Fibroblast of skin of back (primary cell): ENCODE data around the gene LCN9. TPM values are rescaled to one million over a fixed set of nuclear protein-coding genes. Genes with fewer than 3 reads are reported as not detected.
"Not testable (repeated sequence)": the region's sequence is repeated elsewhere in the genome, so short reads cannot be mapped to it uniquely, and the experiment has no call there.

Source experiments
- DNase-seq: peaks from one replicate; pipeline ENCODE4 v3.0.0-alpha.2; 2013
- polyA plus RNA-seq, 2 experiments: library from polyadenylated mRNA; unstranded; fragments of 120-200 nt; gene quantifications; one replicate each; pipeline ENCODE4 v1.2.1, GENCODE V29; 2013; ENCODE audit not compliant: insufficient read length in 2 of 2

LCN9 gene, protein sequence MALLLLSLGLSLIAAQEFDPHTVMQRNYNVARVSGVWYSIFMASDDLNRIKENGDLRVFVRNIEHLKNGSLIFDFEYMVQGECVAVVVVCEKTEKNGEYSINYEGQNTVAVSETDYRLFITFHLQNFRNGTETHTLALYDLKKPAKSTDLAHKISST
- polyA plus RNA-seq (2013, experiment 1 of 2; ENCODE audit: insufficient read length), result not detected
- polyA plus RNA-seq (2013, experiment 2 of 2; ENCODE audit: insufficient read length), result not detected

DNA sequence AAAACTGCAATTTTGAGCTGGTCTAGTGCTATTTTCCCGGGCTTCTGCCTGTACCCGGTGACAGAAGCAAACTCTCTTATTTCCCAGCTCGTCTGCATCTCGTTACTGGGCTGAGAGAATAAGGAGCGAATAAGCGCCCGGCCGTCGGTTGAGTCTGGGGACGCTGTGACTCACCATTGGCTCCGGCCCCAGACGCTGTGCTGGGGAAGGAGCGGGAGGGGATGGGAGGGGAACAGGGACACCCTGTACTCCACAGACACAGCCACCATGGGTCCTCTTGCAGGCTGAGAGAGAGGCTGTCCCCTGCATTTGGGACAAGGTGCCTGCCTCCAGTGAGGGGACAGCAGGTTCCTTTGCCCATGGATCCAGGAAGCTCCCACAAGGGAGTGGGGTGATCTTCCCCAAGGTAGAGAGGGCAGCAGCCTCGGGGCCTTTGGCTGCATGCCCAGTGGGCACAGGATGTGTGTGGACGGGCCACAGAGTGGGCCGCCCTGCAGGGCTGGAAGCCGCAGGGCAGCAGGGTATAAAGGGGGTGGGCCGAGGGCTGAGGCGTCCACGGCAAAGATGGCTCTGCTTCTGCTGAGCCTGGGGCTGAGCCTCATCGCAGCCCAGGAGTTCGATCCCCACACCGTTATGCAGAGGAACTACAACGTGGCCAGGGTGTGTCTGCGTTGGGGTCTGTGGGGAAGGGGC, at the start of gene LCN9:
LCN9 (plus strand) TSS at position 552 of the 693 bp plus-strand sequence; CDS start at position 565, 13 bp downstream.
- peak; percentile 29 for DNase-seq

DNA sequence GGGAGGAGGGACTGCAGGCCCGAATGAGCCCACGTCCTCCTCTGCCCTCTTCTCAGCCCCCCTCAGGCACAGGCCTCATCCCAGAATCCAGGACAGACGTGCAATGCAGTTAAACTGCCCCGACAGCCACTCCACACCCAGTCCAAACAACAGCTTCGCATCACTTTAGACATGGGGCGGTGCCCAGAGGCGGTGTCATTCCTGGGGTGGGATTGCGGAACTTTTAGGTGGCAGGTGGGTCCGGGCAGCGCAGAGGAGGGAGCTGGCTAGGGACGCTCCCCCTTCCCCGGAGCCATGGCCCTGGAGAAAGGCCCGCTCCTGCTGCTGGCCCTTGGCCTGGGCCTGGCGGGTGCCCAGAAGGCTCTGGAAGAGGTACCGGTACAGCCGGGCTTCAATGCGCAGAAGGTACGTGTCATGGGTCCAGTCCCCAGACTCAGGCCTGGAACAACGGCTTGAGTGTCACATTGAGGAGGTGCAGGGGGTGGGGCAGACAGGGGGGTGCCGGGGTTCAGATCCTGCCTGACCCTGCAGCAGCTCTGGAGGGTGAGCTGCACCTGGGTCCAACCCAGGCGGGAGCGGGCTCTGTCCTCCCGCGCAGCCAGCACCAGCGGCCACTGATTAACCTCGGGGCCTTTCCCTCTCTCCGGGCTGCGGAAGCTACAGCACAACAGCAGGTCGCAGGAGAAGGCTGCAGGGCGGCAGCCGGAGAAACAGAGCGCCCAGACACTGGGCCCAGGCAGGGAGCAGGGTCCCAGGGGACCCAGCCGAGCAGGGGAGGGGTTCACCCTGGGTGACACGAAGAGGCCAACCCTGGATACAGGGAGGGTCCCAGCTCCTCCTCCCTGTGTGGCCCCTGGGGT, 48.9 kb upstream of the LCN9 start:
- no peak for DNase-seq

DNA sequence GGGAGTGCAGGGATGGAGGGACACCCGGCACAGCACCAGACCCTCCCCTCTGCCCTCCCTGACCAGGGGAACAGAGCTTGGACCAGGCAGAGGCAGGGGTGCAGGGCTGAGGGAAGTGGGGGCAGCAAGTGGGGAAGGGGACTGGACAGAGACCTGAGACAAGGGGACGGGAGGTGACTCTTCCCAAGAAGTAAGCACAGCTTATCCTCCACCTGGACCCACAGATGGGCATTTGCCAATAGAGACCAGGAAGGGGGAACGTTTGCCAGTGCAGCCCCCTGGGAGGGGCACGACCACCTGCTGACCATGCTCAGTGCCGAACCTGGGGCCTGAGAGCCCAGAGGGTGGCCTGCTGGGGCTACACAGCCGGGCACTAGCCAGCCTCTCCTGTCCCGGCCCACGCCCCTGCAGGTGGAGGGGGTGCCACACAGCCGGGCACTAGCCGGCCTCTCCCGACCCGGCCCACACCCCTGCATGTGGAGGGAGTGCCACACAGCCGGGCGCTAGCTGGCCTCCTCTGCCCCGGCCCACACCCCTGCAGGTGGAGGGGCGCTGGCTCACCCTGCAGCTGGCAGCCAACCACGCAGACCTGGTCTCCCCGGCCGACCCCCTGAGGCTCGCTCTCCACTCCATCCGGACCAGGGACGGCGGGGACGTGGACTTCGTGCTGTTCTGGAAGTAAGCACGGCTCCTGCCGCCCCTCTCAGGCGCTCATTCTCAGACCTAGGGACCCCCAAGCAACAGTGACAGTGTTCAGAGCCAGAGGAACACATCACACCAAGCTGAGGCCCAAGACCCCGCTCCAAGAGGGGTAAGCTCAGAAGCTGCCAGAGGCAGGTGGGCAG, 48.1 kb upstream of the LCN9 start:
- DNase-seq, result no peak

DNA sequence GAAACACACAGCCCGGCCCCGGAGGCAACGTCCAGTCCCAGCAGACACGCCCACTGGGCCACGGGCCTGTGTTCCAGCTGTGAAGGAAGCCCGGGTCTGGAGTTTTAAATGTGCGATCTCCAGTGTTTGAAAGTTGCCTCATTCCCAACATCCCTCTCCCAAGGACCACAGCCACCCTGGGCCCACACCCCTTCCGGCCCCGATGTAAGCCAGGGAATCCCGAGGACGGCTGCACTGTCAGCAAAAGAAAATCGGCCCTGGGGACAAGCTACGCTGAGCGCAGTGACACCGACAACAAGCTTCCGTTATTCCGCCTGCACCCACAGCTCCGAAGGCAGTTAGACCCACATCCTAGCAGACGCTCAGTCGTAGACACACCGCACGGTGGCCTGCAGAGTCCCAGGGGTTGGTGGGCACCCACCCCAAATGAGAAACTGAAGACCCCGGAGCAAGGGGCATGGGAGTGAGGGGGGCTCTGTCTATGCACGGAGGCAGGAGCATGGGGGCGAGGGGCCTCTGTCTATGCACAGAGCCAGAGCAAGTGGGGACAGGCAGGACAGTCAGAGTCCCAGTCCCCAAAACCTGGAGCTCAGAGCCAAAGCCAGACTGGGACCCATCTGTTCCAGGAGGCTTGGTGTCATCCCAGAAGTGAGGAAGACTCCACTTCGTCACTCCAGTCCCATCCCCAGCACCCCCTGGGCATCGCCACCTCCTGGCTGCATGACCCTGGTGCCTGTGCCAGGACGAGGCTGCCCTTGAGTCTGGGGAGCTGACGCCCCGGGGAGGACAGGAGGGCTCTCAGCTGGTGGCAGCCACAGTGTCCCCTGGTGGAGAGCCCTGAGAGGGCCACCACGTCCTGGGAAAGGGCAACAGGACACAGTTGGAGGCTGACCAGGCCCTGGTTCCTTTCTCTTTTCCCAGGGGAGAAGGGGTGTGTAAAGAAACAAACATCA, 47.2 kb upstream of the LCN9 start:
- no peak for DNase-seq

DNA sequence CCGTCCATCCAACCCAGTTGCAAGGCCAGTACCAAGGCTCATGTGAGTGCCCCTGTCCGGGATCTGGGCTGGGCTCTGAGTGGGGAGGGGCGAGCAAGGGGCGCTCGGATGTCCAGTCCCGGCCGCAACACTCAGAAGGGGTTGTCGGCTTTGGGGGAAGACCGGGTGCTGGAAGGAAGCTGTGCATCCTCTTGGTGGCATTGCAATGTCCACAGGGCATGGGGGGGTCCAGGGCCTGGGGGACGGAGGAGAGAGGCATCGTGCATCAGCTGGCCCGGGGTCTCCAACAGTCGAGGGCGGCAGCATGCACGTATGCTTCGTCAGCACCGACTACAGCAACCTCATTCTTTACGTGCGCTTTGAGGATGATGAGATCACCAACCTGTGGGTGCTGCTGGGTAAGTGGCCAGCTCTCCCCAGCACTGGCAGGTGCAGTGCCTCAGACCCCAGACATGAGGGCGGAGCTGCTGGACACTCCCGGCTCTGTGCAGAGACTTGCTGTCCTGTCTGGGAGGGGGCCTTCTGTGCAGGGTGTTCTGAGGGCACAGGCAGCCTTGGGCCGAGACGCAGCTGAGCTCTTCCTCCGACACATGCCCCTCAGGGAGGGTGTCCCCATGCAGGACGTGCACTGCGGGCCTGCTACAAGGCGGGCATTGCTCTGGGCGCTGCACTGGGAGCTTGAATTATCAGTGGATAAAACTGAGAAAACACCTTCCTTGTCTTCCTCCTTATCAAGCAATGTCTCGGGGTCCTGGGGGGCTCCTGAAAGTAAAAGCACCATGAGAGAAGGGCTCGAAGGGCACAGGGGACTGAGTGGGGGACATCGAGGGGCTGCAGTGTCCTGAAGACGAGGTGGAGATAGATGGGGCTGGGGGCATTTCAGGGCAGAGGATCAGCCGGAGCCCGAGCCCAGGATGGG, 46.2 kb upstream of the LCN9 start:
- no peak for DNase-seq

DNA sequence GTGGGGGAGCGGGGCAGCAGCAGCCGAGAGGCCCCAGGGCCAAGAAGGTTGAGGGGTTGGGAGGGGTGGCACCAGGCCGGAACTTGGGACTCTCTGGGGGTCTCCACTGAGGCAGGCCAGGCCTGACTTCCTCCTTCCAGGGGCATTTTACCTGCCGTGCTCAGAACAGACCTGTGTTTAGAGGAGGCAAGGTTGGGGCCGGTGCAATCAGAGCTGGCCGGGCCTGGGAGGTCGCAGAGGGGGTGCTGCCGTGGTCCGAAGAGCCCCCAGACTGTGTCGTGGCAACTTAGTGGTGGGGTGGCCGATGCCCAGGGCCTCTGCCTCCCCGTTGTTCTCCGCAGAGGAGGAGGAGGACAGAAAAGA, 45.6 kb upstream of the LCN9 start:
- no peak for DNase-seq

DNA sequence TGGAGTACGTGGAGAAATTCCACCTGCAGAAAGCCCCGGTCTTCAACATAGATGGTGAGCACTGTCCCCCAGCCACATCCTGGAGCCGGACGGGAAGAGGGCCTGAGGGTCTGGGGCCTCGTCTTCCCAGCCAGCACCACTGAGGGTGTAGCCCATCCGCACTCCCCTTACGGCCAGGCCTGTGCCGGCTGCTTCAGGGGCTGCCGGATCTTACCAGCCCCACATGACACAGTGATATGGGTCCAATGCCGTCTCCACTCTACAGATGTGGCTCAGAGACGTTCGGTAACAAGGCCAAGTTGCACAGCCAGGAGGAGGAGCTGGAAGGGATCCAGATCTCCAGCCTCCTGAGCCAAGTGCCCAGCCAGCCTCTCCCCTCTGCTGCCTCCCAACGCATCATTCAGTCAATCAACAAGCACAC, 45.1 kb upstream of the LCN9 start:
- DNase-seq, result no peak

DNA sequence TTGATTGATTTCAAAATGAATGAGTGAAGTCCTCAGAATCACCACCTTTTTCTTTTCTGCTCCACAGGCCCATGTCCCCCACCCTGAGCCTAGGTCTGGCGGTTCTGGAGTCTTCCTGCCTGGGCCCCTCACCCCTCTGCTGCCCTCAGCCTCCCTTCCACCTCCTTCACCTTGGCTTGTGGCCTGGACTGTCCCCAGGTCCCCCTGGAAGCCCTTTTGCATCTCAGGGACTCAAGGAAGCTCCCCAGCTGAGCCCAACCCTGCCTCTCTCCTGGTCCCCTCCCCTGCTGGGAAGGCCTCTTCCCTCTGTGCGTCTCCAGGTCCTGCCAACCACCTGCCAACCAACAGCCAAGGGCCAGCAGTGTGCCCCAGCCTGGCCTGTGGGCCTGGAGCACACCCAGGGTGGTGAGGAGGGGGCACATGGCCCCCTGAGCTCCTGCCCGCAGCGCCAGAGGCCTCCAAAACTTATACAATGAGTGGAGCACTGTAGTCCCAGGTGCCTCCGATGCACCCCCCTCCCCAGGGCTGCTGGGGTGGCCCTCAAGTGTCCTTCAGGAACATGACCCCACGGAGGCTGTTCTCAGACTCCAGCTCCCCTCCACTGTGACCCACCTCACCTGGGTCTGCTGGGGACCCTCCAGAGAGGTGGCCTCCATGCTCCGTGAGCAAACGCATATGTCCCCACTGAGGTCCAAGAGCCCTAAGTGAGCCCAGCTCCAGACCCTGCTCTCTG, 44.1 kb upstream of the LCN9 start:
- DNase-seq, result no peak

DNA sequence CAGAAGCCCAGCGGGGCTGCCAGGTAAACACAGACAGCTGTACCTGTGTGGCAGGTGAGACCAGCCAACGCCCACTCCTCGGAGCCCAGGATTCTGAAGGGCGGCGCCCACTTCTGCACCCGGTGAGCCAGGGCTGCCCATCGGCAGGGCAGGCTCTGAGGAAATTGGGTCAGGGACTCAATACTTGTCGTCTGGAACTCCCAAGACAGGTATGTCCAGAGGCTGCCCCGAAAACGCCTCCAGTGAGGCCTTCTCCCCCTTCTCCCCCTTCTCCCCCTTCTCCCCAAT, 43.6 kb upstream of the LCN9 start:
- no peak for DNase-seq

DNA sequence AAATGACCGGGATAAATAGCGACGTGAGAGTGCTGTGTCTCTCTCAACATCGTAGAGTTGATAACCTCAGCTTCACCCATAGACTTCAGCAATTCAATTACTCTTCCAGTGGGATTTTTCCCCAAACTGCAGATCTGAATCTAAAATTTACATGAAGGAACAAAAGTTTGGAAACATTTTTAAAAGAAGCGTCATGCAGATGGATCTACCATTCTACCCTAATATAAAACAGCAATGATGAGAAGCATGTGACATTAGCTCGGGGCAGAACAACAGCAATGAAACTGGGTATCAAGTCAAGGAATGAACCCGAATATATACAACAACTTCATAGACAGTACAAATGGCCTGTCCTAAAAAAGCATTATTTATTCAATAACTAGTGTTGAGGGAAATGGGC, 42.6 kb upstream of the LCN9 start:
- DNase-seq, result no peak

DNA sequence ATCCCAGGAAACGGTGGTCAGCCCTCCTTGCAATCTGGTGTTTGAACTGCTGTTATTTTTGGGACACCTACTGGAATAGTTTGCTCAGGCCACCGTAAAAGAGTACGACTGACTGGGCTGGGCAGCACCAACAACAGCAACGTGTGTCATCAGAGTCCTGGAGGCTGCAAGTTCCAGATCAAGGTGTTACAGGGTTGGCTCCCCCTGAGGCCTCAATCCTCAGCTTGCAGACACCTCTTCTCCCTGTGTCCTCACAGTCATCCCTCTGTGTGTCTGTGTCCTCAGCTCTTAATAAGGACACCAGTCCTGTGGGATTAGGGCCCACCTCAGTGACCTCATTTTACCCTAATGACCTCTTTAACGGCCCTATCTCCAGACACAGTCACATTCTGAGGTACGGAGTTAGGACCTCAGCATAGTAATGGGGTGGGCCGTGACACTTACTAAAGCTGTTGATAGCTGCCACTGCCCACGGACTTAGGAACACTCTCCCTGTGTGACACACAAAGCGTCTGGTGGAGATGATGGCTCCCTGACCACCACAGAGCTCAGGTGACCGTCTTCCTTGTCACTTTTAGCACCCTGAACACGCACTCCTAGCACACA, 40.6 kb upstream of the LCN9 start:
- DNase-seq, result no peak

DNA sequence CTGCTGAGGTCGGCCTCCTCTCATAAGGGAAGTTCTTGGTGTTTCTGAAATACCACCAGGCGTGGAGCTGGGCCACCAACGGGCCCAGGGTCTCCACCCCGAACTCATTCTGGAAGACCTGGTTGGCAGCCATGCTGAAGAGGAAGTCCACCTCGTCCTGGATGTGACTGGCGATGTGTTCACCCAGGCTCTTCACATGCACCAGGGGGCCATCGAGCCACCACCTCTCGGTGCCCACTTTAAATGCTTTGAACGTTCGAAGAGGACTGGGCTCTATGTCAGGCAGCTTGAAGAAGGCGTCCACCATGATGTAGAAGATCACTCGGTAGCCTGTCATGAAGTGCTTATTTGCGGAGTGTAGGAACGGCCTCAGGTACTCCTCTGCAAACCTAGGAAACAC, 38.8 kb upstream of the LCN9 start:
- DNase-seq, result no peak

DNA sequence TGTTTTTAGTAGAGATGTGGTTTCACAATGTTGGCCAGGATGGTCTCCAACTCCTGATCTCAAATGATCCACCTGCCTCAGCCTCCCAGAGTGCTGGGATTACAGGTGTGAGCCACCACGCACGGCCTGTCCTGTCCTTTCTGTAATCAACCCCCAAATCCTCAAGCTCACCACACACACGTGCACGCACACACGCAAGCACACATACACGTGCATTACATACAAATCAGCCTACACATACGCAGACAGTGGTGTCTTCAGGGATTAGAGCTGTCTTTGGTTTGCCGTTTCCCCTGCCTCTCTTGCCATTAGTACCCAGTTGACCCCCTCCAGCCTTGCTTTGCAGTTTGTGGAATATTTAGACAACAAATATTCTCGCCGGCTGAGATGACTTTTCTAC, 30.3 kb upstream of the LCN9 start:
- DNase-seq, result no peak

DNA sequence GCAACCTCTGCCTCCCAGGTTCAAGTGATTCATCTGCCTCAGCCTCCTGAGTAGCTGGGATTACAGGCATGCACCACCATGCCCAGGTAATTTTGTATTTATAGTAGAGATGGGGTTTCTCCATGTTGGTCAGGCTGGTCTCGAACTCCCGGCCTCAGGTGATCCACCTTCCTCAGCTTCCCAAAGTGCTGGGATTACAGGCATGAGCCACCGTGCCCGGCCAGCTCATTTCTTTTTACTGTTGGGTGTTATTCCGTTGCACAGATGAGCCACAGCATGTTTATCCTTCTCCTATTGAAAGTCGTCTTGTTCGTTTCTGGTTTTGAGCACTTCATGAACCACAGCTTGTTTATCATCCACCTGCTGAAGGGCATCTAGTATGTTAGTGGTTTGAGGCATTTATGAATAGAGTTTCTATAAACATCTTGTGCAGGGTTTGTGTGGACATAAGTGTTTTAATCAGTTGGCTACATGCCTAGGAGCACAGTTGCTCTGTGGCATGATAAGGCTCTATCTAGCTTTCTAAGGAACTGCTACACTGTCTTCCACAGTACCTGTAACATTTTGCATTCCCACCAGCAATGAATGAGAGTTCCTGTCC, 26.1 kb upstream of the LCN9 start:
- DNase-seq, result not testable (repeated sequence)

DNA sequence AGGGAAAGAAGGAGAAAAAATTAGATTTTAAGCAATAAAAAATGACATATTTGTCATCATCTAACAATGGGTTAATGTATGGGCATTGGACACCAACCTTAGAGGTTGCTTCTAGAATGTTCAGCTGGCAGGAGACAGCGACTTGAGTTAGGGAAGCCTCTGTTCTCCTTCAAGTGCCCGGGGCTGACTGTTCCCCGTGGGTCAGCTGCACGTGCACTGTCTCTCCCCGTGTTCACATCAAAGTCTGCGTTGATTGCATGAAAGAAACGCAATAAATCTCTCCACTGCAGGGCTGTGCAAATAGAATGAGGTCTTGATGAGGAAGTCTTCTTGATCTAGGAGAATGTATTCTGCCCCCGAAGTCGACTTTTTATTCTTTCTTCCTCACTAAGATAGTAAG, 23.9 kb upstream of the LCN9 start, which contains the start of gene GLT6D1:
GLT6D1 (minus strand) TSS at position 345 of the 400 bp plus-strand sequence. CDS start 353 bp downstream, outside the sequence.
- no peak for DNase-seq

DNA sequence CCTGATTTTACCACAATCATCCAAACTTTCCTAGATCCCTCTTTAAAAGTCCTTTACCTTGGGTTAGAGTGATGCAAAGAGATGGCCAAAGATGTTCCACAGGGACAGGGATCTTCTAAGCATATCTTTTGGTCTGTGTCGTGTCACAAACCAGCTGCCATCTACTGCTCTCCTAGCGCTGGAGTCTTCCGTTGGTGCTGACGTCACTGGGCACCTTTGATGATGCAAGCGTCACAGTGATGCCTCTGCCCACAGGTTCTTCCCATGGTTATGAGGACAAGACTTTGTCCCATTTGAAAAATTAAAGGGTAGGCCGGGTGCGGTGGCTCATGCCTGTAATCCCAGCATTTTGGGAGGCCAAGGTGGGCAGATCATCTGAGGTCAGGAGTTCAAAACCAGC, 22.1 kb upstream of the LCN9 start:
- no peak for DNase-seq

DNA sequence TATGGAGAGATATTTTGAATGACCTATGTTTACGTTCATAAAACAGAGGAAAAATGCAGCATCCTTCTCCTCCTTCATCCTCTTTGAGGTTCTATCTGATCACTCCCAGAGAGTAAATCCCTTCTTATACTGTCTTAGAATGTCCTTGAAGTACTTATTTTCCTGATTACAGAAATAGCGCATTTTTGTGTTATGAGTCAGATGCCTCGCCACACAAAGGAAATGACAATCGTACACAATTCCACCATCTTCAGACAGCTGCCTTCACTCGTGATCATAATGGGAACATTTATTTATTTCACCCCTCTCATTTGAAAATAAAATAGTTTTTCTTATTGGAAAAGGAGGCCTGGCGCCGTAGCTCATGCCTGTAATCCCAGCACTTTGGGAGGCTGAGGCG, 21.4 kb upstream of the LCN9 start:
- peak; percentile 30 for DNase-seq

DNA sequence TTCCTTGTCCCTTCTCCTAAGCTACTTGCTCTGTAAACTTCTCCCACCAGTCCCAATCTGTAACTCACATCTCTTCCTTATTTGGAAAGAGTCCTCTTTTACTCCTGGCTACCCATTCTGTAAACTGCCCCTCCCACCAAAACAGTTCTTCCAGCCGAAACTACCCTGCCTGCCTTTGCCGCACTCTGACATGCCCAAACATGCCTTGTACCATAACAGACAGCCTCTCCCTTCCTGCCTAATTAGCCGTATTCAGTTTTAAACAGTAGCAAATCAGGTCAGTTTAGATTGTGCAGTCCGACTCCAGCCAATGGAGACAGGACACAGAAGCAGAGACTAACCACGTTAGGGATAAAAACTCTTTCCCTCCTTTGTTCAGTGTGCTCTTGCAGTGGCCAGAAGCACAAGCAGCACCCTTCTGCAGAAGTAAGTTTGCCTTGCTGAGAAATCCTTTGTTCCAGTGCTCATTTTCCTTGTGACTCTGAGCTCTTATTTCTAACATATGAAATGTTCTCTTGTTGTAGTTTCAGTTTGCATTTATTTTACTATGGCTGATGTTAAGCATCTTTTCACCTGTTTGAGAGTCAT, 18.4 kb upstream of the LCN9 start:
- no peak for DNase-seq
